RWPE2 (cell line): ENCODE measurements around the gene OR5L2.

ENCODE experiments used
- ATAC-seq: fragments of 200-7000 bp; cut with Tn5 transposase; 3 replicates; pipeline ENCODE4 v1.9.1; 2021; ENCODE audit warnings: low read depth
- DNase-seq: peaks from one replicate; pipeline ENCODE4 v3.0.0-alpha.2; 2020; ENCODE audit warnings: low spot score
- H3K27ac ChIP-seq: fragments of 450-650 bp; 2 replicates; pipeline ENCODE4 v1.5.1; 2017; ENCODE audit warnings: mild to moderate bottlenecking; ENCODE audit not compliant: poor library complexity, severe bottlenecking
- H3K27me3 ChIP-seq: fragments of 250-450 bp; sonication (Bioruptor Pico); 2 replicates; pipeline ENCODE4 v1.5.1; 2021; ENCODE audit warnings: mild to moderate bottlenecking, moderate library complexity; ENCODE audit not compliant: insufficient read depth, poor library complexity, severe bottlenecking
- H3K36me3 ChIP-seq: fragments of 250-450 bp; sonication (Bioruptor Pico); 2 replicates; pipeline ENCODE4 v1.5.1; 2020; ENCODE audit warnings: low read depth, mild to moderate bottlenecking, moderate library complexity
- H3K4me1 ChIP-seq: fragments of 250-450 bp; sonication (Bioruptor Pico); 2 replicates; pipeline ENCODE4 v1.5.1; 2021; ENCODE audit warnings: mild to moderate bottlenecking, moderate library complexity; ENCODE audit not compliant: insufficient read depth, poor library complexity, severe bottlenecking
- H3K4me3 ChIP-seq: fragments of 250-450 bp; sonication (Bioruptor Pico); 2 replicates; pipeline ENCODE4 v1.5.1; 2021; ENCODE audit warnings: mild to moderate bottlenecking, moderate library complexity; ENCODE audit not compliant: severe bottlenecking
- H3K9me3 ChIP-seq: fragments of 250-450 bp; sonication (Bioruptor Pico); 2 replicates; pipeline ENCODE4 v1.5.1; 2021; ENCODE audit warnings: mild to moderate bottlenecking, moderate library complexity; ENCODE audit not compliant: severe bottlenecking
- TF ChIP-seq, protein P1 (sequence below): fragments of 450-650 bp; IDR thresholded peaks from one replicate; pipeline ENCODE4 v1.5.1; 2017; ENCODE audit warnings: mild to moderate bottlenecking, moderate library complexity; ENCODE audit not compliant: poor library complexity, severe bottlenecking

OR5L2 gene

DNA sequence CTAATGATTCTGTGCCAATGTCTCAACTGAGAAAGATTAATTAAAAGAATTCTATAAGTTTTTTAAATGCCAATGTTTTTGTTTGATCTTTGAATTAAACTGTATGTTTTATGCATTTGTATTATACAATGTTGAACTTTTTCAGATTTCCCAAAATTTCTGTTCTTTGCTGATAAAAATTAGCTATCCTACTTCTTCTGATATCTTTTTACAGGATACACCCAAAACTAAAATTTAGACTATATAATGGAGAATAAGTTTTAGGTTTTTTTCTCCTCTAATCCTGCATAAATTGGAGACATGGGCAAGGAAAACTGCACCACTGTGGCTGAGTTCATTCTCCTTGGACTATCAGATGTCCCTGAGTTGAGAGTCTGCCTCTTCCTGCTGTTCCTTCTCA, at the start of gene OR5L2:
Gene OR5L2 (plus strand): TSS at position 301 of the 400 bp plus-strand sequence. CDS start 0 bp downstream, at position 301.
- H3K4me1 ChIP-seq = no peaks in the 10 kb centered on the region
- no peak within 1 kb of the TSS for H3K4me3 ChIP-seq
- TF ChIP-seq, protein P1, sequence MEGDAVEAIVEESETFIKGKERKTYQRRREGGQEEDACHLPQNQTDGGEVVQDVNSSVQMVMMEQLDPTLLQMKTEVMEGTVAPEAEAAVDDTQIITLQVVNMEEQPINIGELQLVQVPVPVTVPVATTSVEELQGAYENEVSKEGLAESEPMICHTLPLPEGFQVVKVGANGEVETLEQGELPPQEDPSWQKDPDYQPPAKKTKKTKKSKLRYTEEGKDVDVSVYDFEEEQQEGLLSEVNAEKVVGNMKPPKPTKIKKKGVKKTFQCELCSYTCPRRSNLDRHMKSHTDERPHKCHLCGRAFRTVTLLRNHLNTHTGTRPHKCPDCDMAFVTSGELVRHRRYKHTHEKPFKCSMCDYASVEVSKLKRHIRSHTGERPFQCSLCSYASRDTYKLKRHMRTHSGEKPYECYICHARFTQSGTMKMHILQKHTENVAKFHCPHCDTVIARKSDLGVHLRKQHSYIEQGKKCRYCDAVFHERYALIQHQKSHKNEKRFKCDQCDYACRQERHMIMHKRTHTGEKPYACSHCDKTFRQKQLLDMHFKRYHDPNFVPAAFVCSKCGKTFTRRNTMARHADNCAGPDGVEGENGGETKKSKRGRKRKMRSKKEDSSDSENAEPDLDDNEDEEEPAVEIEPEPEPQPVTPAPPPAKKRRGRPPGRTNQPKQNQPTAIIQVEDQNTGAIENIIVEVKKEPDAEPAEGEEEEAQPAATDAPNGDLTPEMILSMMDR = no peak
- H3K9me3 ChIP-seq = no peaks in the 10 kb centered on the region
- DNase-seq = no peak
- no peaks in the 10 kb centered on the region for H3K27me3 ChIP-seq
- no peak for ATAC-seq
- no peak within 1 kb of the TSS for H3K27ac ChIP-seq
- H3K36me3 ChIP-seq = no peaks in the 10 kb centered on the region

DNA sequence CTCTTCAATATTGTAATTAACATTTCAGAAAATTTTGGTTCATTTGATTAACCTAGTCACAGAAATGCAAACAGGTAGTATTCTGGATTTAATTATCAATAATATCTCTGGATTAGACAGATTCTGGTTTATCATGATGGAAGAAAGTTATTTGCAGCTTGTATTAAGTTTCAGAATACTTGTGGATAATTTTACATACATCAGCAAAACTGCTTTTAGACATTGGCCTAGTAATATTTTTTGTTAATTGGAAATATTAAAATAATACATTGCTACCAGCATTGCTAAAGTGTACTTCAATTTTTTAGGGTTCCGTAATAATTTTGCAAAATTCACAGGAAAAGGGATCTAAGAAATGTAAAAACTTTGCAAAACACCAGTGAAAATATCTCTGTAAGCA, 35.4 kb upstream of the OR5L2 start:
- Histone ChIP-seq H3K4me1 (no peaks in the 10 kb centered on the region), H3K9me3 (no peaks in the 10 kb centered on the region), H3K27me3 (no peaks in the 10 kb centered on the region), H3K36me3 (no peaks in the 10 kb centered on the region), H3K4me3 (no peak overlapping the region), H3K27ac (no peak overlapping the region)
- no peak for DNase-seq
- ATAC-seq = no peak
- TF ChIP-seq, protein P1 = no peak

DNA sequence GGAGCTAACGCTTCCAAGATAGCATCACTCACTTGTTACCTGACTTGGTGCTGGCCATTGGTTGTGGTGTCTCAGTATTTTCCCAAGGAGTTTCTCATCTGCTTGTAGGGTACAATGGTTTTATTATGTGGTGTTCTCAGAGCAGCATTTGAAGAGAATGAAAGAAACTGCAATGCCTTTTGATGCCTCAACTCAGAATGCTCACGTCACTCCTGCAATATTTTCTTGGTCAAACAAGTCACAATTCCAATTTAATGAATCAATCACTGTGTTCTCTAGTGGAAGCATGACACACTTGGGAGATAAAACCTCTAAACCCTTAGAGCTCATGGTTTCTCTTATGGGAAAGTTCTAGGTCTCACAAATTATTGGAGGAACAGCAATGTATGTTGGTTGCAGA, 33.7 kb upstream of the OR5L2 start:
- H3K27ac ChIP-seq = no peak overlapping the region
- no peak overlapping the region for H3K4me3 ChIP-seq
- TF ChIP-seq, protein P1 = no peak
- no peaks in the 10 kb centered on the region for H3K36me3 ChIP-seq
- no peaks in the 10 kb centered on the region for H3K4me1 ChIP-seq
- no peaks in the 10 kb centered on the region for H3K9me3 ChIP-seq
- ATAC-seq (no peak), DNase-seq (no peak)
- no peaks in the 10 kb centered on the region for H3K27me3 ChIP-seq

DNA sequence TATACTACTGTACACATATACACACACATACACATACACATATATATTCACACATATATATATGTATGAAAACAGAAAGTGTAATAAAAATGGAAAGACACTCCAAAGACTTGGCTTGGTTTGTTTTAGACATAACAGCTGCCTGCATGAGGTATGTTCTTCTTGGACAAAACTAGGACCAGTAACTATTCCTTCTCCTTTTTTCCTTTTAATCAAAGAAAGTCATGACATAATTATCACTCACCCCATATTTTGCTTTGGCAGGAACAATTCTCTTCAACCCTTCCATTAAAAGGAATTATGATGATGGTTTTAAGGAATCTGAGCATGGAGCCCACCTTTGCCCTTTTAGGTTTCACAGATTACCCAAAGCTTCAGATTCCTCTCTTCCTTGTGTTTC, 31.8 kb upstream of the OR5L2 start, which contains the start of gene OR5D14:
Gene OR5D14 (plus strand): TSS at position 301 of the 400 bp plus-strand sequence. CDS start 0 bp downstream, at position 301.
- DNase-seq = no peak
- ATAC-seq = no peak
- TF ChIP-seq, protein P1 = no peak
- no peaks in the 10 kb centered on the region for H3K36me3 ChIP-seq
- H3K4me3 ChIP-seq = no peak within 1 kb of the TSS
- no peaks in the 10 kb centered on the region for H3K27me3 ChIP-seq
- H3K4me1 ChIP-seq = no peaks in the 10 kb centered on the region
- H3K27ac ChIP-seq = no peak within 1 kb of the TSS
- no peaks in the 10 kb centered on the region for H3K9me3 ChIP-seq

DNA sequence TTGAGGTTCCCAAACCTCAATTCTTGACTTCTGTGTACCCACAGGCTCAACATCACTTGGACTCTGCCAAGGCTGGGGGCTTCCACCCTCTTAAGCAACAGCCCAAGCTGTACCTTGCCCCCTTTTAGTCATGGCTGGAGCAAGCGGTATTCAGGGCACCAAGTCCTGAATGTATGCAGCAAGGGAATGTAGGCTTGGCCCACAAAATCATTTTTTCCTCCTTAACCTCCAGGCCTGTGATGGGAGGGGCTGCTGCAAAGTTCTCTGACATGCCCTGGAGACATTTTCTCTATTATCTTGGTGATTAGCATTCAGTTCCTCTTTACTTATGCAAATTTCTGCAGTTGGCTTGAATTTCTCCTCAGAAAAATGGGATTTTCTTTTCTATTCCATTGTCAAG, 20.8 kb upstream of the OR5L2 start:
- TF ChIP-seq, protein P1 = no peak
- H3K27me3 ChIP-seq = no peaks in the 10 kb centered on the region
- peaks cover 2% of the 10 kb centered on the region for H3K9me3 ChIP-seq
- no peak overlapping the region for H3K4me3 ChIP-seq
- no peaks in the 10 kb centered on the region for H3K4me1 ChIP-seq
- DNase-seq (no peak), ATAC-seq (no peak)
- no peak overlapping the region for H3K27ac ChIP-seq
- H3K36me3 ChIP-seq = no peaks in the 10 kb centered on the region
